Liver (tissue), 3 donors: Measurements from ENCODE around the gene TYMS.

Experiments
- ATF3 ChIP-seq: IDR thresholded peaks from 2 replicates; pipeline ENCODE4 v1.6.1; 2016; ENCODE audit warnings: antibody characterized with exemption
- CTCF ChIP-seq: fragments of 150-350 bp; IDR thresholded peaks from 2 replicates; pipeline ENCODE4 v1.5.1; 2017; ENCODE audit warnings: improper control_type of control experiment, low read depth, low read length; ENCODE audit not compliant: missing input control
- HNF4A ChIP-seq, 2 donors: conservative IDR thresholded peaks; 2 replicates each; pipeline ENCODE4 v1.6.1; 2016; ENCODE audit warnings: antibody characterized with exemption in 2 of 2, mild to moderate bottlenecking in 2 of 2
- MAX ChIP-seq: IDR thresholded peaks from 2 replicates; pipeline ENCODE4 v1.6.1; 2016; ENCODE audit warnings: antibody characterized with exemption
- RAD21 ChIP-seq, 2 donors: IDR thresholded peaks; 2 replicates each; pipeline ENCODE4 v1.6.1; 2016; ENCODE audit warnings: antibody characterized with exemption in 2 of 2, mild to moderate bottlenecking in 2 of 2
- REST ChIP-seq: IDR thresholded peaks from 2 replicates; pipeline ENCODE4 v1.6.1; 2016; ENCODE audit warnings: antibody characterized with exemption, mild to moderate bottlenecking
- RXRA ChIP-seq, 2 donors: IDR thresholded peaks; 2 replicates each; pipeline ENCODE4 v1.6.1; 2017 to 2018; ENCODE audit warnings: antibody characterized with exemption in 2 of 2, mild to moderate bottlenecking in 1 of 2
- YY1 ChIP-seq: IDR thresholded peaks from 2 replicates; pipeline ENCODE4 v1.6.1; 2016; ENCODE audit warnings: antibody characterized with exemption, mild to moderate bottlenecking
- donor health status: healthy.
- donor health status: healthy.

- no peak for TF ChIP-seq CTCF
- TF ChIP-seq YY1, result no peak
- no peak for TF ChIP-seq HNF4A (conservative IDR thresholded peaks at IDR 0.05)
- no peak for TF ChIP-seq RAD21 (IDR thresholded peaks at IDR 0.05)
- no peak for TF ChIP-seq RXRA (IDR thresholded peaks at IDR 0.05)
- no peak for TF ChIP-seq REST
- no peak for TF ChIP-seq MAX
- TF ChIP-seq ATF3, result no peak
Observed at GRCh38 chr18:617970-618504, 39.4 kb upstream of the TYMS start.
